GM12891 (cell line): ENCODE data around the gene CRADD.

ENCODE experiments used
- POLR2A ChIP-seq: IDR thresholded peaks from 2 replicates; pipeline ENCODE4 v1.6.1; 2011; ENCODE audit warnings: low read depth, low read length, control low read depth
- POLR2AphosphoS5 ChIP-seq: IDR thresholded peaks from 2 replicates; pipeline ENCODE4 v1.6.1; 2011; ENCODE audit warnings: low read depth, low read length, control low read depth

- TF ChIP-seq POLR2AphosphoS5, result no peak
- TF ChIP-seq POLR2A, result no peak
Observed at GRCh38 chr12:93841671-93842070, 164.5 kb downstream of the CRADD start.
